GM06990 (cell line): ENCODE measurements around the gene CDH6.

Experiments
- DNase-seq: peaks from one replicate; pipeline ENCODE4 v3.0.0-alpha.2; 2011; ENCODE audit not compliant: insufficient read length; ENCODE audit errors: extremely low read depth
- H3K27me3 ChIP-seq: replicated peaks from 2 replicates; pipeline ENCODE4 v1.6.0; 2011; ENCODE audit warnings: low read length; ENCODE audit not compliant: control insufficient read depth, insufficient read depth
- H3K36me3 ChIP-seq: 2 replicates; pipeline ENCODE4 v1.5.1; 2011; ENCODE audit warnings: low read length; ENCODE audit not compliant: control insufficient read depth, insufficient read depth
- H3K4me3 ChIP-seq: replicated peaks from 2 replicates; pipeline ENCODE4 v1.5.1; 2011; ENCODE audit warnings: low read depth, mild to moderate bottlenecking, control low read depth, low read length
- TF ChIP-seq, protein P1 (sequence below): IDR thresholded peaks from 2 replicates; pipeline ENCODE4 v1.5.1; 2011; ENCODE audit warnings: low read length, control low read depth, mild to moderate bottlenecking, inconsistent platforms; ENCODE audit not compliant: insufficient read depth, poor library complexity, severe bottlenecking

The CDH6 gene

DNA sequence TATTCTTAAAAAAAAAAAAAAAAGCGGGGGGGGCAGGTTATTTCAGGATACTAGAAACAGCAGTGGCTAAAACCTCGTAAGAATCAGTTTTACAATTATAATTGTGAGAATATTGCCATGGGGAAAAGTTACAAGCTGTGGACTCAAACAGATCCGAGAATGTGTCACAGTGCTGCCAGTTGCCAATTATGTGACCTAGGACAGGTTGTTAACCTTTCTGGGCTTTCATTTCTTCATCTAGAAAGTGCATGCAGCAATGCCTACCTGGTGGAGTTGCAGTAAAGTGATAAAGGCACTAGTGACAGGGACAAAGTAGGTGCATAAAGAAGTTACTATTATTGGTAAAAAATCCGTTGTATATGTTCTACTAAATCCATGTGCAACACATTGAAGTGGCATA, 75.8 kb downstream of the CDH6 start:
- no peak for DNase-seq
- H3K36me3 ChIP-seq, result no peaks in the 10 kb centered on the region
- no peaks in the 10 kb centered on the region for H3K27me3 ChIP-seq
- H3K4me3 ChIP-seq, result no peak overlapping the region
- TF ChIP-seq, protein P1, sequence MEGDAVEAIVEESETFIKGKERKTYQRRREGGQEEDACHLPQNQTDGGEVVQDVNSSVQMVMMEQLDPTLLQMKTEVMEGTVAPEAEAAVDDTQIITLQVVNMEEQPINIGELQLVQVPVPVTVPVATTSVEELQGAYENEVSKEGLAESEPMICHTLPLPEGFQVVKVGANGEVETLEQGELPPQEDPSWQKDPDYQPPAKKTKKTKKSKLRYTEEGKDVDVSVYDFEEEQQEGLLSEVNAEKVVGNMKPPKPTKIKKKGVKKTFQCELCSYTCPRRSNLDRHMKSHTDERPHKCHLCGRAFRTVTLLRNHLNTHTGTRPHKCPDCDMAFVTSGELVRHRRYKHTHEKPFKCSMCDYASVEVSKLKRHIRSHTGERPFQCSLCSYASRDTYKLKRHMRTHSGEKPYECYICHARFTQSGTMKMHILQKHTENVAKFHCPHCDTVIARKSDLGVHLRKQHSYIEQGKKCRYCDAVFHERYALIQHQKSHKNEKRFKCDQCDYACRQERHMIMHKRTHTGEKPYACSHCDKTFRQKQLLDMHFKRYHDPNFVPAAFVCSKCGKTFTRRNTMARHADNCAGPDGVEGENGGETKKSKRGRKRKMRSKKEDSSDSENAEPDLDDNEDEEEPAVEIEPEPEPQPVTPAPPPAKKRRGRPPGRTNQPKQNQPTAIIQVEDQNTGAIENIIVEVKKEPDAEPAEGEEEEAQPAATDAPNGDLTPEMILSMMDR, result no peak

DNA sequence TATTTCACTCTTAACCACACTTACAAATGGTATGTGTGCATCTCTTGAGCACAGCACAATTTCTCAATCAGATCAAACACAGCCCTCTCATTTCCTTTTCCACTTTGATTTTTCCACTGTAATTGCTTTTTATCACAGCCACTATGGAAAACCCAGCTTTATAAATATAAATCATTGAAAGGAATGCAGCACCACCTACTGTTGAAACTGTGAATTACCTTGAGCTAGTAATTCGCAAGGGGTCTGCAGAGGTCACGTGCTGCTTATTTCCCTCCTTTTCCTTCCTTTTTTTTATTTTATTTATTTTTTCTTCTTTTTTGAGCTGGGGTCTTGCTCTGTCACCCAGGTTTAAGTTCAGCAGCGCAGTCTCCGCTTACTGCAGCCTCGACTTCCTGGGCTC, 76.9 kb downstream of the CDH6 start:
- H3K36me3 ChIP-seq, result no peaks in the 10 kb centered on the region
- no peaks in the 10 kb centered on the region for H3K27me3 ChIP-seq
- DNase-seq, result no peak
- no peak overlapping the region for H3K4me3 ChIP-seq
- TF ChIP-seq, protein P1, result peak; percentile 34

- H3K27me3 ChIP-seq, result no peaks in the 10 kb centered on the region
- H3K36me3 ChIP-seq, result no peaks in the 10 kb centered on the region
- H3K4me3 ChIP-seq, result no peak overlapping the region
- no peak for DNase-seq
- TF ChIP-seq, protein P1, result no peak
These were observed 78.1 kb downstream of the CDH6 start for GRCh38 chr5:31271567-31271966.

- no peak for DNase-seq
- no peaks in the 10 kb centered on the region for H3K36me3 ChIP-seq
- no peak overlapping the region for H3K4me3 ChIP-seq
- H3K27me3 ChIP-seq, result no peaks in the 10 kb centered on the region
- TF ChIP-seq, protein P1, result no peak
These were observed 79.7 kb downstream of the CDH6 start for GRCh38 chr5:31273161-31273560.

DNA sequence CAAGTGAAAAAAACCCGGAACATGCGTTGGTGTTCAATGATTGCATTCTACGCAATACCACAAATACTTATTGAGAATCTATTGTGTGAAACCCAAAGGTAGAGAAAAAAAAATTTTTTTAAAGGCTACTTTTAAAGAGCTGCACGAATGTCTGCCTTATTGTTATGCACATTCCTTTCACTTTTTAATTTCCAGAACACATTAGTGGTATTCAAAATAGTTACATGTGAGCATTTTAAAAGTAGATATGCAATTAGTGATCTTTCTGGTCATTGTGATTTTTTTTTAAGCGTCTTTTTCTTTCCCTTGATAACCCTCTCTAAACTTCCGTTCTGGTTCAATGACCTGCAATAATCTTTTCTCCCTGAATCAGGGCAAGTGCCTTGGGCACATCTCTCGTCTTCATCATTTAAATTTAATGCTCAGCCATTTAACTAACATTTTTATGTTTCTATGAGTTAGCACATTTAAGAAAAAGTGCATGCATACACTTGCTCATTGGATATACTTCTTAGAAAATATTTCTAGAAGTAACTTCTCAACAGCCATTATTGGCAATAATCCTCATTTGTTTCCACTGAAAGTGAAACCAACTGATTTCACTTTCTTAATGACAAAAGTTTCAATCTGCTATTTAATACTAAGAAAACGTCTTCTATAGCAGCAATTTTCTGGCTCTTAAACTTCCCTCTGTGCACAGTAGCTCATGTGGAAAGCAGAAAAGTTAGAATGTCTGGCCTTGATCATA, 80.3 kb downstream of the CDH6 start:
- no peaks in the 10 kb centered on the region for H3K36me3 ChIP-seq
- TF ChIP-seq, protein P1, result no peak
- no peaks in the 10 kb centered on the region for H3K27me3 ChIP-seq
- no peak for DNase-seq
- no peak overlapping the region for H3K4me3 ChIP-seq

DNA sequence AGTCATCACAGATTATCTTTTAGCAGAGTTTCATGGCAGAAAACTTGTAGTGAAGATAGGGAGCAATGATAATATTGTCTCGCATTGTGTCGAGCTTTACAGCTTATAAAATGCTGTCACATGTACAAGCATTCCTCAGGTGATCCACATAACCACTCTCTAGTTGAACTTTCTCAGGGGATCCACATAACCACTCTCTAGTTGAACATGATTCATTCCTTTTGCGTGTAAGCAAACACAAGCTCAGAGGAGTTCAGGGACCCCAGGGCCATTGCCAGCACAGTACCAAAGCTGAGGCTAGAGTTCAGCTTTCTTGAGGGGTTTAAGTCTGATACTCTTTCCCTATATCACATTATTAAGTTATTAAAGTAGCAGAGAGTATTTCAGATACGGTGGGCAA, 86.7 kb downstream of the CDH6 start:
- TF ChIP-seq, protein P1, result no peak
- Histone ChIP-seq H3K4me3 (no peak overlapping the region), H3K27me3 (no peaks in the 10 kb centered on the region), H3K36me3 (no peaks in the 10 kb centered on the region)
- DNase-seq, result no peak
